Spleen (tissue), 11 donors: ENCODE results near the gene KRT40. TPM values are rescaled to one million over a fixed set of nuclear protein-coding genes. Genes with fewer than 3 reads are reported as not detected.

Experiments used
- DNase-seq: peaks from one replicate; pipeline ENCODE4 v3.0.0-alpha.2; 2020
- H3K27ac ChIP-seq, 8 donors: fragments of 200-600 bp; sonication (generic) in 7 of 8; 1 replicate in 4 of 8; 2 replicates in 4 of 8; pipeline versions ENCODE4 v1.5.0 to v1.8.0; 2016 to 2021; ENCODE audit warnings: inconsistent platforms in 4 of 8, mild to moderate bottlenecking in 4 of 8, moderate library complexity in 1 of 8
- H3K27me3 ChIP-seq, 7 donors: fragments of 200-600 bp; sonication (generic) in 6 of 7; replicated peaks in 1 of 7; 1 replicate in 4 of 7; 2 replicates in 3 of 7; pipeline versions ENCODE4 v1.5.0 to v1.8.0; 2016 to 2021; ENCODE audit warnings: inconsistent platforms in 3 of 7, mild to moderate bottlenecking in 1 of 7
- H3K36me3 ChIP-seq, 6 donors: fragments of 200-600 bp; sonication (generic) in 5 of 6; 1 replicate in 4 of 6; 2 replicates in 2 of 6; pipeline versions ENCODE4 v1.5.0 to v1.8.0; 2016 to 2021; ENCODE audit warnings: inconsistent platforms in 2 of 6
- H3K4me1 ChIP-seq, 6 donors: fragments of 200-600 bp; sonication (generic) in 5 of 6; 1 replicate in 3 of 6; 2 replicates in 3 of 6; pipeline versions ENCODE4 v1.5.0 to v1.8.0; 2016 to 2021; ENCODE audit warnings: inconsistent platforms in 3 of 6
- H3K4me3 ChIP-seq, 8 donors: fragments of 200-600 bp; sonication (generic) in 7 of 8; 1 replicate in 4 of 8; 2 replicates in 4 of 8; pipeline versions ENCODE4 v1.5.0 to v1.8.0; 2016 to 2021; ENCODE audit warnings: inconsistent platforms in 4 of 8, mild to moderate bottlenecking in 4 of 8, moderate library complexity in 2 of 8
- H3K9me3 ChIP-seq, 8 donors: fragments of 200-600 bp; sonication (generic) in 7 of 8; 1 replicate in 4 of 8; 2 replicates in 4 of 8; pipeline versions ENCODE4 v1.5.0 to v1.8.0; 2016 to 2021; ENCODE audit warnings: inconsistent platforms in 4 of 8
- CTCF ChIP-seq, 11 experiments: fragments of 200-600 bp in 7 of 11; fragments of 450-650 bp in 4 of 11; sonication (generic) in 4 of 11; IDR thresholded peaks in 8 of 11; conservative IDR thresholded peaks in 3 of 11; 1 replicate in 7 of 11; 2 replicates in 4 of 11; pipeline versions ENCODE4 v1.4.0 to v1.8.0; 2016 to 2021; ENCODE audit warnings: antibody characterized with exemption in 11 of 11, inconsistent platforms in 4 of 11, mild to moderate bottlenecking in 1 of 11
- POLR2A ChIP-seq, 3 donors: fragments of 450-650 bp; IDR thresholded peaks; one replicate each; pipeline ENCODE4 v1.5.1; 2017; ENCODE audit warnings: antibody characterized with exemption in 3 of 3, mild to moderate bottlenecking in 1 of 3
- POLR2AphosphoS5 ChIP-seq, 3 donors: sonication (generic); formaldehyde crosslinking; IDR thresholded peaks; one replicate each; pipeline ENCODE4 v1.5.1; 2017; ENCODE audit warnings: antibody characterized with exemption in 3 of 3
- WGBS, 5 donors: extraction: QIAGEN DNeasy Blood & Tissue Kit in 3 of 5; methylation state at CpG; one replicate each; pipeline versions ENCODE4 v1.1.5 to v1.1.7; 2013 to 2018; 5-methylcytosine and 5-hydroxymethylcytosine counted together
- intact Hi-C: fragments of 100-400 bp; cut with DNase I; formaldehyde crosslinking; loops from one replicate; pipeline ENCODE4 v1.15.0; 2023; ENCODE audit warnings: low total_unique reads
- polyA plus RNA-seq, 3 donors: library from polyadenylated mRNA; stranded (reverse); fragments of 200-250 nt; gene quantifications; one replicate each; pipeline ENCODE4 v1.2.1, GENCODE V29; 2013
- total RNA-seq, 7 donors: library from RNA; depleted of rRNA in 3 of 7; stranded (reverse); fragments of >200 nt in 3 of 7; fragmentation: NEBNext Ultra II Directional in 4 of 7; extraction: Animal tissue kit (Norgen Biotek cat#: 25700) in 4 of 7; gene quantifications; one replicate each; pipeline versions ENCODE4 v1.1.0 to v1.2.1, GENCODE V29; 2016 to 2021
- donor health status: healthy with polysubstance abuse.
- donor health status: DM: no; HTN: no; CAD: no; lungs with moderate emphysema.
- donor health status: DM: no; HTN: no; CAD: no.
- donor health status: Bipolar disorder and iron deficiency.
- donor health status: healthy.
- donor health status: DM: no; HTN: no; CAD: no.
- donor health status: DM: yes; HTN: yes; CAD: no.

The KRT40 gene
- total and polyA plus RNA-seq, 10 donors = not detected

- WGBS, 5 donors = 87 to 97% (median 90%) methylated on average over 6 of the region's 6 CpGs
- intact Hi-C loops = no loop called here
- DNase-seq = no peak
- no peaks in the 10 kb centered on the region for H3K9me3 ChIP-seq
- H3K27me3 ChIP-seq = peaks cover 0 to 51% (median 13%) of the 10 kb centered on the region in 7 donors
- TF ChIP-seq CTCF (IDR thresholded peaks at IDR 0.05 in 8 of 11, conservative IDR thresholded peaks at IDR 0.05 in 3 of 11) (no peak), POLR2AphosphoS5 (IDR thresholded peaks at IDR 0.05) (no peak), POLR2A (IDR thresholded peaks at IDR 0.05) (no peak)
- no peaks in the 10 kb centered on the region for H3K36me3 ChIP-seq
- no peaks in the 10 kb centered on the region for H3K4me1 ChIP-seq
- no peak overlapping the region for H3K27ac ChIP-seq
- no peak overlapping the region for H3K4me3 ChIP-seq
These were observed 38.7 kb downstream of the KRT40 start for GRCh38 chr17:40945414-40945813.

GRCh38 chr17:40944531-40944930 lies 39.6 kb downstream of the KRT40 start:
- Histone ChIP-seq H3K4me3 (no peak overlapping the region), H3K9me3 (no peaks in the 10 kb centered on the region), H3K27ac (no peak overlapping the region), H3K27me3 (peaks cover 0 to 42% (median 9%) of the 10 kb centered on the region in 7 donors), H3K4me1 (no peaks in the 10 kb centered on the region), H3K36me3 (no peaks in the 10 kb centered on the region)
- 35 to 64% (median 47%) methylated on average over 1 of the region's 1 CpG for WGBS, 5 donors
- DNase-seq = no peak
- TF ChIP-seq POLR2AphosphoS5 (IDR thresholded peaks at IDR 0.05) = no peak
- no peak for TF ChIP-seq POLR2A (IDR thresholded peaks at IDR 0.05)
- no peak for TF ChIP-seq CTCF (IDR thresholded peaks at IDR 0.05 in 8 of 11, conservative IDR thresholded peaks at IDR 0.05 in 3 of 11)
- intact Hi-C loops = no loop called here

DNA sequence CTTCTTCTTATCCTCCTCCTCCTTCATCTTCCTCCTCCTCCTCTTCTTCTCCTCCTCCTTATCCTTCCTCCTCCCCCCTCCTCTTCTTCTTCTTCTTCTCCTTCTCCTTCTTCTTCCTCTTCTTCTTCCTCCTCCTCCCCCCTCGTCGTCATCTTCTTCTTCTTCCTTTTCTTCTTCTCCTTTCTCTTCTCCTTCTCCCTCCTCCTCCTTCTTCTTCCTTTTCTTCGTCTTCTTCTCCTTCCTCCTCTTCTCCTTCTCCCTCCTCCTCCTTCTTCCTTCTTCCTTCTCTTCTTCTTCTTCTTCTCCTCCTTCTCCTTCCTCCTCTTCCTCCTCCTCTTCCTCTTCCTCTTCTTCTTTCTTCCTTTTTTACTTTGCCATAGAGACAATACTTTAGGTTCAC lies 41.6 kb downstream of the KRT40 start:
- no peaks in the 10 kb centered on the region for H3K9me3 ChIP-seq
- intact Hi-C loops = no loop called here
- H3K27me3 ChIP-seq = peaks cover 0 to 22% (median 5%) of the 10 kb centered on the region in 7 donors
- H3K4me3 ChIP-seq = no peak overlapping the region
- peak overlapping the region in 1 of 8 donors; percentile 21 for H3K27ac ChIP-seq
- 40 to 68% (median 62%) methylated on average over 3 of the region's 3 CpGs for WGBS, 5 donors
- TF ChIP-seq POLR2A (IDR thresholded peaks at IDR 0.05) (no peak), CTCF (IDR thresholded peaks at IDR 0.05 in 8 of 11, conservative IDR thresholded peaks at IDR 0.05 in 3 of 11) (no peak), POLR2AphosphoS5 (IDR thresholded peaks at IDR 0.05) (no peak)
- no peaks in the 10 kb centered on the region for H3K36me3 ChIP-seq
- no peak for DNase-seq
- no peaks in the 10 kb centered on the region for H3K4me1 ChIP-seq

DNA sequence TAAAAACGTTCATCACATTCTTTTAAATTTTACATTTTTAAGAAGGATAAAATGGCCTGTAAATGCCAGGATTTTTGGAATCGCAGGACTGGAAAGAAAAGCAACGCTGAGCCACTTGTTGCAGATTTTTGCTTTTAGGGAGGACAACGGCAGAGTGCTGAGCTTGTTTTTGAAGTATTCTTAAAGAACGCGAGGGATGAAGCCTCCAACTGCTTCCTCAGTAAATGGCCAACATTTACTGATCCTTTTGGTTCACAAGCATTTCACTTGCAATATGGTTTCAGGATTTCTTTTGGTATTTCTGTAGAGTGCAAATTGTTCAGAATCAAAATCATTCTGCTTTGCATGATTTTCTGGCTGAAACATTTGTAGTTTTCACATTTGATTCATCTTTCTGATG lies 43.9 kb downstream of the KRT40 start:
- no peak for DNase-seq
- H3K36me3 ChIP-seq = no peaks in the 10 kb centered on the region
- TF ChIP-seq POLR2A (IDR thresholded peaks at IDR 0.05) (no peak), POLR2AphosphoS5 (IDR thresholded peaks at IDR 0.05) (no peak), CTCF (IDR thresholded peaks at IDR 0.05 in 8 of 11, conservative IDR thresholded peaks at IDR 0.05 in 3 of 11) (no peak)
- 72 to 86% (median 82%) methylated on average over 6 of the region's 6 CpGs for WGBS, 5 donors
- peaks cover 0 to 4% (median 0%) of the 10 kb centered on the region in 7 donors for H3K27me3 ChIP-seq
- no peaks in the 10 kb centered on the region for H3K9me3 ChIP-seq
- H3K4me1 ChIP-seq = no peaks in the 10 kb centered on the region
- intact Hi-C loops = no loop called here
- H3K4me3 ChIP-seq = no peak overlapping the region
- H3K27ac ChIP-seq = no peak overlapping the region
